ENCODE data around the gene KIF1B. TPM values are rescaled to one million over a fixed set of nuclear protein-coding genes. Genes with fewer than 3 reads are reported as not detected.
"Not testable (repeated sequence)": the region's sequence is repeated elsewhere in the genome, so short reads cannot be mapped to it uniquely, and the experiment has no call there.

Gene KIF1B
- total RNA-seq, 3 donors from 2014 or later = 35.6 to 62.2 (median 48.0) TPM

DNA sequence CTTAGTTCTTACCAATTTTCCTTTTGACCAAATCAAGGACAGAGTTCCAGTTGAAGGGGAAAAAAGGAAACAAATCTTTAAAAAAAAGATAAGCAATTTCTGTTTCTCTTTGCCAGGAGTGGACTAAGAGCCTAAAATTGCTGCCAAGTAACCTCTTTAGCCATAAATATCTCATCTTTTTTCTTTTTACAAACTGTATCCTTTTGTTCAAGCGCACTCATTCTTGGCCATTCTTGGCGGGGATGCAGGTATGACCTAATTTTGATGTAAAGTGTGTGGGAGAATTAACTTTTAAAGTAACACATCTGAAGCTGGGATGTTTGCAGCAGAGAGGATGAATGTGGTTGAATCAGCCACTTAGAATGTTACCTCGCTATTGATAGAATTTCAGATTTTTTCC is 13.4 kb upstream of the KIF1B start:
- DNase-seq (no peak), ATAC-seq (no peak)
- H3K4me1 ChIP-seq (ENCODE audit: low read depth) = no peaks in the 10 kb centered on the region
- intact Hi-C loops (cut with DNase I, micrococcal nuclease) = no loop called here
- H3K9me3 ChIP-seq = no peaks in the 10 kb centered on the region
- TF ChIP-seq, protein P1, sequence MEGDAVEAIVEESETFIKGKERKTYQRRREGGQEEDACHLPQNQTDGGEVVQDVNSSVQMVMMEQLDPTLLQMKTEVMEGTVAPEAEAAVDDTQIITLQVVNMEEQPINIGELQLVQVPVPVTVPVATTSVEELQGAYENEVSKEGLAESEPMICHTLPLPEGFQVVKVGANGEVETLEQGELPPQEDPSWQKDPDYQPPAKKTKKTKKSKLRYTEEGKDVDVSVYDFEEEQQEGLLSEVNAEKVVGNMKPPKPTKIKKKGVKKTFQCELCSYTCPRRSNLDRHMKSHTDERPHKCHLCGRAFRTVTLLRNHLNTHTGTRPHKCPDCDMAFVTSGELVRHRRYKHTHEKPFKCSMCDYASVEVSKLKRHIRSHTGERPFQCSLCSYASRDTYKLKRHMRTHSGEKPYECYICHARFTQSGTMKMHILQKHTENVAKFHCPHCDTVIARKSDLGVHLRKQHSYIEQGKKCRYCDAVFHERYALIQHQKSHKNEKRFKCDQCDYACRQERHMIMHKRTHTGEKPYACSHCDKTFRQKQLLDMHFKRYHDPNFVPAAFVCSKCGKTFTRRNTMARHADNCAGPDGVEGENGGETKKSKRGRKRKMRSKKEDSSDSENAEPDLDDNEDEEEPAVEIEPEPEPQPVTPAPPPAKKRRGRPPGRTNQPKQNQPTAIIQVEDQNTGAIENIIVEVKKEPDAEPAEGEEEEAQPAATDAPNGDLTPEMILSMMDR (IDR thresholded peaks at IDR 0.05) = no peak
- no peaks in the 10 kb centered on the region for H3K36me3 ChIP-seq (ENCODE audit: low read depth)
- H3K4me3 ChIP-seq = no peak overlapping the region

DNA sequence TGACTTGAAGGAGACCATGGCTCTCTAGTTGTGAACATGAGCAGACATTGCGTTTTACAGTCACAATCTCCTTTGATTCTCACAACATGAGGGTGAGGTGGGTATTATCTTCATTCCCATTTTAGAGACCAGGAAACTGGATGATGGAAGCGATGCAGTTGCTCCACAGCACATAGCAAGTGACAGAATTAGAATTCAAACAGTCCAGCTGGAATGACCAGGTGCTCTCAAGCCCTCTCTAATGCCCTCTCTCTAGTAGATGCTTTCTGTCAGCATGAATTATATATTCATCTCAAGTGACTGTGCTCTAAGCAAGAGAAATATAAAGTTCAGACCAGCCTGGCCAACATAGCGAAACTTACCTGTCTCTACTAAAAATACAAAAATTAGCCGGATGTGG is 9.8 kb upstream of the KIF1B start:
- intact Hi-C loops (cut with DNase I, micrococcal nuclease) = no loop called here
- H3K36me3 ChIP-seq (ENCODE audit: low read depth) = no peaks in the 10 kb centered on the region
- H3K4me3 ChIP-seq = no peak overlapping the region
- DNase-seq (no peak), ATAC-seq (no peak)
- no peaks in the 10 kb centered on the region for H3K9me3 ChIP-seq
- TF ChIP-seq, protein P1 (IDR thresholded peaks at IDR 0.05) = no peak
- no peaks in the 10 kb centered on the region for H3K4me1 ChIP-seq (ENCODE audit: low read depth)

DNA sequence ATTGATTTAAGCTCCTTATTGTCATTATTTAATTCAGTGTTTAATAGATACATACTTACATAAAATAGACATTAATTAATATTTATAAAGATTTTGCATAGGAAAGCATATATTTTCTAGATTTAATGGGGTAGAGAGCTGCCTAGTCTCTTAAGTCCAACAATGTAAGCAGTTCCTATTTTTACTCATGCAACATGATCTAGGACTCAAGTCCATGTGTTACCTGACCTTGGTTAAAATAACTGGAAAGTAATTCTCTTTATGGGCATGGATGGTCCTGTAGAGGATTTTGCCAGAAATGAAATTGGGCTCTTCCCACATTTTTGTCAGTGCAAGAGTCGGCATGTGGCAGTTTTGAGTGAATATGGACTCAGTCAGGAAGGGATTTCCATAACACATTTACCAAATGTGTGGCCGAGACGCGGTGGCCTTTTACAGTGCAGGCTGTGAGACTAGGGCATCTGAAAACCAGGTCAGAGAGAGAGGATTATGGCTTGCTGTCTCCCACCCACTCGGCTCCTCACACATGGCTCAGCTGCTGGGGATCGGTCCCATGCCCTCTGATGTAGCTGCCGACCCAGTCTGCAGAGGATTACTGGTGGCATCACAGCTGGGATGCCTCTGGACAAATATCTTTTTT is 6.2 kb upstream of the KIF1B start:
- no peaks in the 10 kb centered on the region for H3K4me1 ChIP-seq (ENCODE audit: low read depth)
- no peak overlapping the region for H3K4me3 ChIP-seq
- no peaks in the 10 kb centered on the region for H3K36me3 ChIP-seq (ENCODE audit: low read depth)
- no peak for DNase-seq
- ATAC-seq = no peak
- intact Hi-C loops (cut with DNase I, micrococcal nuclease) = no loop called here
- TF ChIP-seq, protein P1 (IDR thresholded peaks at IDR 0.05) = no peak
- no peaks in the 10 kb centered on the region for H3K9me3 ChIP-seq

DNA sequence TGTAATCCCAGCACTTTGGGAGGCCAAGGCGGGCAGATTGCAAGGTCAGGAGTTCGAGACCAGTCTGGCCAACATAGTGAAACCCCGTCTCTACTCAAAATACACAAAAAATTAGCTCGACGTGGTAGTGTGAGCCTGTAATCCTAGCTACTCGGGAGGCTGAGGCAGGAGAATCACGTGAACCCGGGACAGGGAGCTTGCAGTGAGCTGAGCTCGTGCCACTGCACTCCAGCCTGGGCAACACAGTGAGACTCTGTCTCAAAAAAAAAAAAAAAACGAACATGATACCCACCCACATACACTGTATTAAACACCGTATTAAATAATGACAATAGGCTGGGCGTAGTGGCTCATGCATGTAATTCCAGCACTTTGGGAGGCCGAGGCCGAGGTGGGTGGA is 5.2 kb upstream of the KIF1B start:
- H3K36me3 ChIP-seq (ENCODE audit: low read depth); intact Hi-C loops (cut with DNase I, micrococcal nuclease); ATAC-seq: not testable (repeated sequence)

DNA sequence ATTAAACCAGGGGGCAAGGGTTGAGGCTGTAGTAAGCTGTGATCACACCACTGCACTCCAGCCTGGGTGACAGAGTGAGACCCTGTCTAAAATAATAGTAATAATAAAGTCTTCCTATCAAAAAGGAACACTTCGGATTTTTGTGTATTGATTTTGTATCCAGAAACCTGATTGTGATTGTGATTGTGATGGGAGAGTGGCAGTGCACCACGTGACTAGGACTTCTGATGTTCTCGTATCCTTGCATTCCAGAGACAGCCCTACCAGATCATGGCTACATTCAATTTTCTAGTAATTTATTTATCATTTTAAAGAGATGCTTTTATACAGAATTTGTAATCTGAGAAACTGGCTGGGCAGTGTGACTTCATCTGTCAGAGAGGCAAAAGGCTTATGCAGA is 2.6 kb upstream of the KIF1B start:
- TF ChIP-seq, protein P1 (IDR thresholded peaks at IDR 0.05) = no peak
- DNase-seq = no peak
- Histone ChIP-seq H3K9me3 (no peaks in the 10 kb centered on the region), H3K36me3 (ENCODE audit: low read depth) (no peaks in the 10 kb centered on the region), H3K4me1 (ENCODE audit: low read depth) (peaks cover 10% of the 10 kb centered on the region), H3K4me3 (no peak overlapping the region)
- intact Hi-C loops (cut with DNase I, micrococcal nuclease) = no loop called here
- no peak for ATAC-seq

More for the DNA sequence above, 5.2 kb upstream of the KIF1B start:
- DNase-seq; H3K4me1 ChIP-seq (ENCODE audit: low read depth); H3K4me3 ChIP-seq; H3K9me3 ChIP-seq: not testable (repeated sequence)

DNA sequence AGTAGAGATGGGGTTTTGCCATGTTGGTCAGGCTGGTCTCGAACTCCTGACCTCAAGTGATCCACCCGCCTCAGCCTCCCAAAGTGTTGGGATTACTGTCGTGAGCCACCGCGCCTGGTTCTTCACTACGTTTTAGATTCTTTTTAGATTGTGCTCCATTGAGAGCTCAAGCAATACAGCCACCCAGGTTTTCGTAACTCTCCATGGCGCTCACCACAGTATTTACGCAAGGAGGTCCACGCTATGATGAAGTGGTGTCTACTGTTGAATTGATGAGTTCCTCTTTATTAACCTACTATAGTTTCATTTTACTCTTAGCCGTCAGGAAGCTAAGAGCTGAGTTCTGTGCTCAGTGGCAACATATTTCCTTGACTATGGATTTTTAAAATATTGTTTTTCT is 1.8 kb upstream of the KIF1B start:
- intact Hi-C loops (cut with DNase I, micrococcal nuclease) = no loop called here
- no peak for ATAC-seq
- H3K4me1 ChIP-seq (ENCODE audit: low read depth) = peaks cover 10% of the 10 kb centered on the region
- no peaks in the 10 kb centered on the region for H3K36me3 ChIP-seq (ENCODE audit: low read depth)
- TF ChIP-seq, protein P1 (IDR thresholded peaks at IDR 0.05) = no peak
- no peaks in the 10 kb centered on the region for H3K9me3 ChIP-seq
- H3K4me3 ChIP-seq = no peak overlapping the region
- DNase-seq = no peak

Measured in mucosa of descending colon (tissue), 3 donors.